NOMO-1 treated with DMSO at 0.1 percent for 48 hours (cell line): Measurements from ENCODE around the gene OR1D5.
A peak's percentile ranks its signal among the peaks of the same experiment; 100 is the strongest.
"Not testable (repeated sequence)": the region's sequence is repeated elsewhere in the genome, so short reads cannot be mapped to it uniquely, and the experiment has no call there.

Source experiments
- DNase-seq: peaks from one replicate; lab custom pipeline; 2025; ENCODE audit not compliant: unreplicated experiment; lab: John Stamatoyannopoulos, UW

The OR1D5 gene, protein sequence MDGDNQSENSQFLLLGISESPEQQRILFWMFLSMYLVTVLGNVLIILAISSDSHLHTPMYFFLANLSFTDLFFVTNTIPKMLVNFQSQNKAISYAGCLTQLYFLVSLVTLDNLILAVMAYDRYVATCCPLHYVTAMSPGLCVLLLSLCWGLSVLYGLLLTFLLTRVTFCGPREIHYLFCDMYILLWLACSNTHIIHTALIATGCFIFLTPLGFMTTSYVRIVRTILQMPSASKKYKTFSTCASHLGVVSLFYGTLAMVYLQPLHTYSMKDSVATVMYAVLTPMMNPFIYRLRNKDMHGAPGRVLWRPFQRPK

DNA sequence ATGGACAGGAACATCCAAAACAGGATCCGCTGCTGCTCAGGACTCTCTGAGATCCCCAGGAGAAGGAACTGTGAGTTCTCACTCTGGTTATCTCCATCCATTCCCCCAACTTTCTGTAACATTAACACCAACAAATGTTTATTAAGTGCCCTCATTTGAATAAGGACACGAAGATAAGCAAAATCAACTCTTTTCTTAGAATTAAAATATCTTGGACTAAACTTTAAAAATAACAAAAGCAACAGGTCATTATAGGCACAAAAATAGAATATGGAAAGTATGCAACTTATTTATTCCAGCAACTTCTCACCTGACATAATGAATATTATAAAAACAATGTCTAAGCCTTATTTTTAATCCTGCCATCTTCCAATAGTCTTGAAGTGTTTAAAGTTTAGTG is at the start of gene OR1D5:
TSS of gene OR1D5 (minus strand) at position 101 of the 400 bp plus-strand sequence. CDS start at position 101, 0 bp downstream.
- DNase-seq = not testable (repeated sequence)

DNA sequence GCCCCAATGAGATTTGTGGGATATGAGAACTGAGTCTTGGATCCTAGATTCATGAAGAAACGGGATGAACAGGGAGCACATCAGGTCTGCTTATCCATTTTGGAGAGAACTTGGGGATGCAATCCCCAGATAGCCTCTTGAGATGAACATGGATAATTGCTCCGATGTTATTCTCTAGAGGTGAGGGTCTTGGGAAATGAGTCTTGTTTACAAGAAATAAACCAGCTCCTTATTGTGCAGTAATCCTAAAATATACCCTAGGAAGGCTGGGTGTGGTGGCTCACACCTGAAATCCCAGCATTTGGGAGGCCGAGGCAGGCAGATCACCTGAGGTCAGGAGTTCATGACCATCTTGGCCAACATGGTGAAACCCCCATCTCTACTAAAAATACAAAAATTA is 40.9 kb upstream of the OR1D5 start, which contains the start of gene OR1D2:
TSS of gene OR1D2 (minus strand) at position 101 of the 400 bp plus-strand sequence. CDS start 11,426 bp downstream, outside the sequence.
- no peak for DNase-seq

DNA sequence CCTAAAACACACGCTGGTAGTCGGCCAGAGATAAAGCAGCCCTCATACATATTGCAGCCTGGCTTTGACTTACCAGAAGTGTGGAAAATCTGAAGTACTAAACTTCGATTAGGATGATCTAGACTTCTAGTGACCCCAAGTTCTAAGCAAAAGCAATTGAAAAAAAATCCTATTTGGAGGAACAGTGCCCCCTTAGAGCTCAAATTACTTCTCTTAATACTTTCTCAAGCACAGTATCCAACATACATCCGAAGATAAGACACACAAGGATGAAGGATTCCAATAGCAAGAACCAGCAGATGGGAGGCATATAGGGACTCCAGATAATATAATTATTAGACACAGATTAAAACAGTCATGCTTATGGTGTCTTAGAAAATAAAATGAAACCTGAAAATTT is 10.4 kb upstream of the OR1D5 start:
- not testable (repeated sequence) for DNase-seq

DNA sequence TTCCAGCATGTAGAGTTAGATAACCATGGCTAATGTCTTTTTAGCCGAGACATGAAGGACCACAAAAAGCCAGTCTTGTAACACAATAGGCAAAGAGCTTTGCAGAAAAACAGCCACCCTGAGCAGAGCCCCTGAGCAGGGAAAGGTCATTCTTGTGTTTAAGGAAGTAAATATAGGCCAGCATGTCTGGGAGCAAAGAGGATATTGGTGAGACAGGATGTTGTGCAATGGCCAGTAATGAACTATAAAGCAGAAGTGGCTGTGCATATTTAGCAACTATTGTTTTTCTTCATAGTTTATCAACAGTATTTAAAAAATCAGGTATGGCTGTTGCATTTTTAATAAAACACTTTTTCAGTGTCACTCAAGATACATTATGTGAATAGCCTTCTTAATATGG is 1.8 kb upstream of the OR1D5 start:
- DNase-seq = peak; percentile 78

DNA sequence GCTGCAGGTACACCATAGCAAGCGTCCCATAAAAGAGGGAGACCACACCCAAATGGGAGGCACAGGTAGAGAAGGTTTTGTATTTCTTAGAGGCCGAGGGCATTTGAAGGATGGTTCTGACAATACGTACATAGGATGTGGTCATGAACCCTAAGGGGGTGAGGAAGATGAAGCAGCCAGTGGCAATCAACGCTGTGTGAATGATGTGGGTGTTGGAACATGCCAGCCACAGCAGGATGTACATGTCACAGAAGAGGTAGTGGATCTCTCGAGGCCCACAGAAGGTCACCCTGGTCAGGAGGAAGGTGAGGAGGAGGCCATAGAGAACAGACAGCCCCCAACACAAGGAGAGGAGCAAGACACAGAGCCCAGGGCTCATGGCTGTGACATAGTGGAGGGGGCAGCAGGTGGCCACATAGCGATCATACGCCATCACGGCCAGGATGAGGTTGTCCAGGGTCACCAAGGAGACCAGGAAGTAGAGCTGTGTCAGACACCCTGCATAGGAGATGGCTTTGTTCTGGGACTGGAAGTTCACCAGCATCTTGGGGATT is 506 bp downstream of the OR1D5 start:
- DNase-seq = not testable (repeated sequence)

DNA sequence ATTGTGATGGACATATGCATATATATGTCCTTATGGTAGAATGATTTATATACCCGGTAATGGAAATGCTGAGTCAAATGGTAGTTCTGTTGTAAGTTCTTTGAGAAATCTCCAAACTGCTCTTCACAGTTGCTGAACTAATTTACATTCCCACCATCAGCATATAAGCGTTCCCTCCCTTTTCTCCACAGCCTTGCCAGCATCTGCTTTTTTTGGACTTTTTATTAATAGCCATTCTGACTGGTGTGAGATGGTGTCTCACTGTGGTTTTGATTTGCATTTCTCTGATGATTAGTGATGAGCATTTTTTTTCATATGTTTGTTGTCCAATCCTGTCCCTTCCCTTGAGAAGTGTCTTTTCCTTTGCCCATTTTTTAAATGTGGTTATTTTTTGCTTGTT is 8.5 kb downstream of the OR1D5 start:
- DNase-seq = not testable (repeated sequence)

DNA sequence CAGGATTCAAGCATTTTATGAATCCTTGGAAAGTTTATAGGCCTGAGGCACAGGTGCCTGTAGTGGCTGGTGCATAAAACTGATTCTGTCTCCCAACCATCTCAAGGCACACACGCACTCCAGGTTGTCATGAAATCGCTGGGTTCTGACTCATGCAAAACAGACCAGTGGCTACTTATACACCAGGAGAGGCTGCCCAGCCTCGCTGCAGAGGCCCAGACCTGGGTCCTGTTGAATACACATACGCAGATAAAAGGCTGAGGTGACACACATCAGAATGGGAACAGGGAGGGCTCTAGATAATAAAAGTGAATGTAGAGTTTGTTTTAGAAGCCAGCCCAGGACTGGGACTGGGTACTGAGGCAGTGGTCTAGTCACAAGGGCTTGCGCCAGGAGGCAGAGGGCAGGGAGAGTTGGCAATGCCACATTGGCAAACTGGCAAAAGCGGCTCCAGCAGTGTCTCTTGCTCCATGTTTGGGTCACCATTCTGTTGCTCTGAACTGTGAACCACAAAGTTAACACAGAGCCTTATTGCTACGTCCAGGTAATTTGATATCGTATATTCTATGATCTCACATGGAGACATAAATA is 13.6 kb downstream of the OR1D5 start:
- no peak for DNase-seq

DNA sequence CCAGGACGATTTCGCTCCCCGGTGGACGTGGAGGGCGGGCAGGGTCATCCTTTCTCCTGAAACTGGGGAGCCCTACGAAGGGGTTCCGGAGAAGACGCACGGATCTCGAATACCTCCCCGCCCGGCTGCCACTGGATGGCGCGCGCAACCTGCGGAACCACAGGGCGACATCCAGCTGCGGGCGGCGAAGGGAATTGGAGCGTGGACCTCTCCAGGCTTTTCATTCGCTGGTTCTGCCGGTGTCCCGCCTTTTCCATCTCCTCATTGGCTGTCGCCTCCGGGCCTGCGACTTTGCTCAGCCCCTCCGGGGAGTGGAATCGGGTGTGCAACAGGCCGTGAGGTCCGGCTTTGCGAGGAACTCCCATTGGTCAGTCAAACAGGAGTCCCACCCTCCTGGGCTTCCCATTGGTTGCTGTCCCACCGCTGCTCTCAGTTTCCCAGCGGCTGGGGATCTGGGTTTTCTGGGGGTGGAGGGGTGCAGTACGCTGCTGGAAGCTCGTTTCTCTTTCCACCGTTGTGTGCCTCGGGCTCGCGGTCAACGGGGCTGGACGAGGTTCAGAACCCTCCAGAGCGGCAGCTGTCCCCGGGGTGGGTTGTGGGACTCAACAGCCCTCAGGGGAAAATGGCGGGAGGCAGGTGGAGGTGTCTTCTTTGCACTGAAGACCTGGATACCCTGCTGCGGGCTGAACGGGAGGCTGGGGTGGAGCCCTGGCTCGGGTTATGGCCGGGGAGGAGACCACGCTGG is 14.5 kb downstream of the OR1D5 start:
- peak; percentile 99 for DNase-seq

DNA sequence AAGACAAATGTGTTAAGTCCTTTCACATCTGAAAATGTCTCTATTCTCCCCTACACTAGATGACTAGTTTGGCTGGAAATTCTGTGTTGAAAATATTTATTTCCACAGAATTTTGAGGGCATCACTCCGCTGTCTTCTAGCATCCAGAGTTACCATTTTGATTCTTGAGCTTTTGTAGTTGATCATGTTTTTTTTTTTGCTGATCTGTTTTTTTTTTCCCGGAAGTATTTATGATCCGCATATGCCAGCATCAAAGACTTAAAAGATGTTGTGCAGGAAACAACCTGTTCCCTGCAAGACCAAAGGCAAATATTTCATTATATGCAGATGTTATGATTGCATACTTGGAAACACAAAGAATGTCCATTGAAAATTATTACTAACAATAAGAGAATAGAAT is 16.7 kb downstream of the OR1D5 start:
- DNase-seq = no peak

DNA sequence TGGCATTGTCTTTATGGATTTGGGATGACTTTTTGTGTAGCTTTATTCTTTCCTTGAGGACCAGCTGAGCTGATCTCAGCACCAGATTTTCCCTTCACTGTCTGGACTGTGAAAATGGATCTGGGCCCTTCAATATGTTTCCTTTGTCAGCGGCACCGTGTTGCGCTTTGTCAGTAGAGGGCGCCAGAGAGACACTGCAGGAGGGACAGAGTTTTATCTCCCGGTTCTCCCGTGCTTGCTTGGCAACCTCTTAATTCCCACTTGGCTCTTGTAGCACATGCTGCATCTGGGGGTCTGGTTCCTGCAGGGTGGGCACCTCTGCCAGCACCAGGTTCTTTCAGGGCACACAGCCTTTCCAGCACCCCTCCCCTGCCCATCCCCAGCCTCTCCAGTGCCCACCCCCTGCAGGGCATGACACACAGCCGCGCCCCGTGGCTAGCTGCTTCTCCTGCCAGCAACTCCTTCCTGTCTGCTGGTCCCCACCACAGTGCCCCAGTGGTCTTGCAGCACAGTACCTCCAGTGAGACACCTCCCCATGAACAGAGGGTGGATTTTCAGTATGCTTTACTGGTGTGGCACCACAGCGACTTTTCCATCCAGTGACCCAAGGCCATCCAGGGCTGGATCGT is 19.6 kb downstream of the OR1D5 start:
- no peak for DNase-seq

DNA sequence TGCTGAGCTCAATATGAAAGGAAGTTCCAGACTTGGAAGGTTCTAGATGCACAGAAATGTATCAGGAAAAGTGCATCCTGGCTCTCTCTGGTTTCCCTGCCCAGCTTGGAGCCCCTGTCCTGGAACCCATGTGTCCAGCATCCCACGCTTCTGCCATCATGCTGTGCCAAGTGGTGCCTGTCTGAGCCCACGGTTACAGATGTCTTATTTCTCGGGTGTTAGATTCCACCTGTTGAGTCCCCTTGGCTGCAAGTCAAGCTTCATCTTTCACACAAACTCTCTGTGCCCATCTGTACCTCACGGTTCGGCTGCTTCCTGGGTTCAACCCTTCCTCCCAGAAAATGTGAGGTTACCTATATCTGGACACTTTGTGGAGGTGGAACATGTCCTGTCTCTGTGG is 22.5 kb downstream of the OR1D5 start:
- DNase-seq = no peak

DNA sequence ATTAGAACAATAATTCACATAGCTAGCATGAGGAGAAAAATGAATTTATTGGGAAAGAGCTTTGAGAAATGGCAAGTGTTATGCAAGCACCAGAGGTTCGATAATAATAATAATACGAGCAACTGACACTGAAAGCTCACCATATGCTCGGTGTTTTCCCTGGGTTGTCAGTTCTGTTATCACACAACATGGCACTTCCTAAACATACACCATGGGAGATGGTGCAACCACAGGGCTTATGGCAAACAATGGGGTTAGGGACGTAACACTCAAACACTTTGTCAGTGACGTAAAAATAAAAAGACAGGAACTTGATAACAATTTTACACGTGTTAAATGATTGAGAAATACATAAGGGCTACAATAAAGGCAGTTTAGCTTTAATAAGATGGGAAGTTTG is 23.7 kb downstream of the OR1D5 start:
- DNase-seq = peak; percentile 71

DNA sequence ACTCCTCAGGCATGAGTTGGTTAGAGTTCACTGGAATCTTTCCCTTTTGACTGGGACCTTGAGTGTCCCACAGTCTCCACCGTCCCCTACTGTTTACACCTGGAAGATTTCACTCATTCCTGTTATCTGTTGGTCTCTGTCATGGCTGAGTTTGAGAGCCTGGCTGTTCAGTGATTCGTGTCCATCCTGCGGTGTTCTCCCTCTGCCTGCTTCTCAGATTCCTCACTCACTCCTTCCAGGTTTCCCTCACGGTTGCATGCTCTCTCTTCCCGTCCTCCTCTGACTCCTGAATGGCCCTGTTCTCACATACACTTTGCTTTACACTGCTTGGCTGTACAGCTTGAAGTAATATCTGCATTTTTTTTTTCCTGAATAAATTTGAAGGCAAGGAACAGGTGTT is 24.5 kb downstream of the OR1D5 start:
- DNase-seq = no peak

DNA sequence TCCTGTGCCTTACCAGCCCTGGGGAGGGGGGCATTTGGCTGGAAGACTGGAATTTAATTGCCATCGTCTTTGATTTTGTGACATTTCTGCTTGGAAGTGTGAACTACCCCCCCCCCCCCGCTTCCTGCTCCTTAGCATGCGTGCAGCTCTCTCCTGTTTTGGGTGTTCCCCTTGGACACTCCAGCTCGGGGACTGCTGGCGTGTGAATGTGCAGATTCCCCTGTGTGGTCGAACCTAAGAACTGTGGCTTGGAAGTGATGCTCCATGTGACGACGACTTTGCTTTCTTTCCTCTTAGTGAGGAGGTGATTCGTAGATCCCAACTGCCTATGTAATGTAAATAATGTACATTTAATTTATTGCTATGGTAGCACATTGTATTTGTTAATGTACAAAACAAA is 26.1 kb downstream of the OR1D5 start:
- DNase-seq = no peak

DNA sequence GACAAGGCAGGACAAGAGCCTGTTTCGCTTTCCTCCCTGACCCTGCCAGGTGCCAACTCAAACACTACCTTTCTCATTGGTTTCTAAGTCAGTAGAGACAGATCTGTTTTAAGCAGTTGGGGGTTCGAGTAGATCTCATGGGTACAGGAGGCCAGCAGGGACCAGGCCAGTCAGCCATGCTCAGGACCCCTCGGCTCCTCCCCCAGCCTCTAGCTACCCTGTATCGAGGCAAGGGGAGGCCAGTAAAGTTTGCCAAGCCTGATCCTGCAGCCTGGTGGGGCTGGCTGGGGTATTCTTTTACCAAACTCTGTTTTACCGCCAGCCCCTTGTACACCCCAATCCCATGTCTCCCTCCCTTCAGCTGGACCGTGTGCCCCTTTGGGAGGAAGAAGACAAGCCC is 26.6 kb downstream of the OR1D5 start:
- DNase-seq = no peak

DNA sequence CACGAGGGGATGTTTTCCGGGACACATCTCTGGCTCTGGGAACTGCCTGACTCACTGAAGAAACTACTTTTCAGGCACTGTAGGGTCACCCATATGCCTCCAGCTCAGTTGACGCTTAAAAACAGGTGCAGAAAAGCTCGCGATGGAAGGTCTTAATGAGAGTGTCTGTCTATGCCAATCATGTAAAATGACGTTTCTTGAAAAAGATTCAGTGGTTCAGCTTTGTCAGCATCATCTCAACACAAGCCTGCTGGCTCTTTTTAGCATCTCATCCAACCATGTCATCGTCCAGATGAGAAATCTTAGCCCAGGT is 27.5 kb downstream of the OR1D5 start:
- DNase-seq = no peak

DNA sequence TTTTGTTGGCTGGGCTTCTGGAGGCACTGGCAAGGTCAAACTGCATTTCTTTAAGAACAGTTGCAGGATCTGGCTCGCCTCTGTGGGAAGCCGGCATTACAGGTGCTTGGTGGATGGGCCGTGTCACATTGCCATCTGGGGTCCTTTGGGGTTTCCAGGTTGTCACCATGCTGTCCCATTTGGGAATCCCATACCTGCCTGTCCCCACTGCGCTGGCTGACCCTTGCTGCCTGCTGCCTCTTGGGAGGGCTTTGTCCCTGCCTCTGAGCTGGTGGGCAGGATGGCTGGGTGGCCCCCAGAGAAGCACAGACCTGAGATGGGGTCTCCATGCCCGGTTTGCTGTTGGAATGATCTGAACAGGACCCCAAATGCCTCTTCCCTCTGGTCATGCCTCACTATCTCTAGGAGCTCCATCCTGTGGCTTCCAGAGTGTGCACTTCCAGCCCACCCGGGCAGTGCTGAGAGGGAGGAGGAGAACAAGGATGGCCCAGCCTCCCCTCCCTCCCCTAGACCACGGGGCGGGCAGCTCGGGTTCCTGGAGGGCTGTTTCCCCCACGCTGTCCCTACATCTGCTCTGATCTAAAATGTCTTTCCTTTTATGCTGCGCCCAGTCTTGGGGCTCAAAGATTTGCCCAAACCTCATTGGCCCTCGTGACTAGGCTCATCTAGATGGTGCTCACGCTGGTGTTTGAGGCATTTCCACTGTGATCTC is 28.0 kb downstream of the OR1D5 start:
- no peak for DNase-seq

DNA sequence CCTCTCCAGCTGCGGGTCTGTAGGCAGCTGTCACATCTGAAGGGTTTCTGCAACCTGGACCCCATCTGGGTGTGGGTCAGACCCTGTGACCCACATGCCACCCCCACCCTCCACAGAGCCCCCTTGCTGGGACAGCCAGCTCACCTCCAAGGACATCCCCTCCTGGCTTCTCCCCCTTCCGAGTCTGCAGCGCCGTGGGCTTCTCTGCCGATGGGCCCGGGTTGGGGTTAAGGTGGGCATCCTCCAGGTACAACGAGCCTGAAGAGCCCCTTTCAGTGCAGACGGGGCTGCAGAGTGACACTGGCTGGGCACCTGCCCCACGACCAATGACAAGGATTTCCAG is 28.9 kb downstream of the OR1D5 start:
- DNase-seq = no peak

DNA sequence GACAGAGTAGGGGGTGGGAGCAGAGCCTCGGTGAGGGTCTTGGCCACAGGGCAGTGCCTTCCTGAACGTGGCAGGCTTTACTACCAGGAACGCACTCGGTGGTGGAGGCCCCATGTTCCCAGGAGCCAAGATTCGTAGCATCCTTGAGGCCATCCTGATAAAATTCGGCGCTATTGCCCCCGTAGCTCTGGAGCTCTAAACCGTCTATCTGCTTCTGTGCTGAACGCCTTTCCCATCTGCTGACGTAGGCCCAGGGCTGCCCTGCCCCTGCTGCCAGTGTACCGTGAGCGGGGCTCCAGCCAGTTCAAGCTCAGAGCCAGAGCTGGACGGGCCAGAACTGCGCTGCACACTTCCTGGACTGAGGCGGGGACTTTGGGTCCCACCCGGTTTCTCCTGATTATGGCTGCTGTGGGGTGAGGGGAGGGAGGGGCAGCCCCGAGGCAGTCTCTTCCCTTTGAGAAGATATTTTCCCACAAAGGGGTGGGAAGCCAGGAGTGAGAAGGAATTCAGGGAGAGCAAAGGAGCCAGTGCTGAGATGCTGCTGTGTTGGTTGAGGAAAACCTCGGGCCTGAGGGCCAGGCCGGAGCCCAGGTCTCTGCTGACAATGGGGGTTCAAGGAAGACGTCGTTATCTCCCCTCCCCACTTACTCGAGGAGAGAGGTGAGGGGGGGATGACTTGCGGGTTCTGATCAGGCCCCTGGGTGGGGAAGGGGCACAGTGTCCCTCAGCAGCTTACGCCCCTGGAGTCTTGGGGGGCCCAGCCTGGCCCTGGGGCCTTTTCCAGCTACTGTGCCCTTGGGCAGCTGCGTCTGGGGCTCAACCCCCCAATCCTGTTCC is 29.4 kb downstream of the OR1D5 start:
- DNase-seq = no peak

DNA sequence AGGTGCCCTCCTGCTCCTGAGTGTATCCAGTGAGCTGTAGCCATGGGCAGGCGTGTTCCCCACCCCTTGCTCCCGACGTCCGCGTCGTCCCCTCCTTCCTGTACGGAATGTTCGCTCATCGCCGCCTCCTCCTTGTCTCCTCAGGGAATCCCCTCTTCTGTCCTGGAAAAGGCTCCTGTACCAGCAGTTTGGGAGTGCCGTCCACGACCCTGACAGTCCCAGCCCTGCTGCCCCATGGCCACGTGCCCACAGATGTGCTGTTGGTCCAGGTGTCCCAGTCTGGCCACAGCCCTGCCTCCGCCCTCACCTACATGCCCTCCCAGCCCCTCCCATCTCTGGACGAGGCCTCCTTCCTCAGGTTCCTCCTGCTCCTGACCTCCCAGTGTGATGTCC is 30.2 kb downstream of the OR1D5 start:
- DNase-seq = no peak
